ENCODE data around the gene SLC7A7.
"Not testable (repeated sequence)": the region's sequence is repeated elsewhere in the genome, so short reads cannot be mapped to it uniquely, and the experiment has no call there.

The SLC7A7 gene

DNA sequence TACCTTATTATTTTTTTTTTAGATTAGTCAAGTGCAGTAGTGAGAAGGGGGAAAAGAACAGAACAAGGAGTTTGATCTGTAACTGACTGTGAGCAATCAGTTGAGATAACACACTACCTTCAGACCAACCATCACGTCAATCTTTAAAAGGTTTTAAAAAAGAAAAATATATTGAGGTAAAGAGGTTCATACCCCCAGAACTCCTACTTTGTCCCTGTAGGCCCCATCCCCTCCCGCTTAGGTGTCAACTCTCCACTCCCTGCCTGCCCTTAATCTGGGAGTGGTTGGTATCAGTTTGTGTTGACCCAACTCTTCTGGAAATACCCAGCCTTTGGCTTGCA is 37.3 kb upstream of the SLC7A7 start:
- no peak overlapping the region for H3K27ac ChIP-seq

DNA sequence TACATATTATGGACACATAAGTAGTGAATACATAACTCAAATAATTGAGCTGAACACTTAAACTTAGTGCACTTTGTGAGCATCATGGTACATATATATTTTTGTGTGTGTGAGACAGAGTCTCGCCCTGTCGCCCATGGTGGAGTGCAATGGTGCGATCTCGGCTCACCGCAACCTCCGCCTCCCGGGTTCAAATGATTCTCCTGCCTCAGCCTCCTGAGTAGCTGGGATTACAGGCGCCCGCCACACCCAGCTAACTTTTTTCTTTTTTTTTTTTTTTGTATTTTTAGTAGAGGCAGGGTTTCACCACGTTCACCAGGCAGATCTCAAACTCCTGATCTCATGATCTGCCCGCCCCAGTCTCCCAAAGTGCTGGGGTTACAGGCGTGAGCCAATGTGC is 36.9 kb upstream of the SLC7A7 start:
- H3K27ac ChIP-seq, result not testable (repeated sequence)

More for the DNA sequence above, 37.3 kb upstream of the SLC7A7 start:
- TF ChIP-seq CTCF (conservative IDR thresholded peaks at IDR 0.05), result no peak
- TF ChIP-seq ZFX (IDR thresholded peaks at IDR 0.05), result no peak

GRCh38 chr14:22850944-22851764 is 35.9 kb upstream of the SLC7A7 start:
- no peak overlapping the region for H3K27ac ChIP-seq
- TF ChIP-seq CTCF (conservative IDR thresholded peaks at IDR 0.05) (no peak), ZFX (IDR thresholded peaks at IDR 0.05) (no peak)

DNA sequence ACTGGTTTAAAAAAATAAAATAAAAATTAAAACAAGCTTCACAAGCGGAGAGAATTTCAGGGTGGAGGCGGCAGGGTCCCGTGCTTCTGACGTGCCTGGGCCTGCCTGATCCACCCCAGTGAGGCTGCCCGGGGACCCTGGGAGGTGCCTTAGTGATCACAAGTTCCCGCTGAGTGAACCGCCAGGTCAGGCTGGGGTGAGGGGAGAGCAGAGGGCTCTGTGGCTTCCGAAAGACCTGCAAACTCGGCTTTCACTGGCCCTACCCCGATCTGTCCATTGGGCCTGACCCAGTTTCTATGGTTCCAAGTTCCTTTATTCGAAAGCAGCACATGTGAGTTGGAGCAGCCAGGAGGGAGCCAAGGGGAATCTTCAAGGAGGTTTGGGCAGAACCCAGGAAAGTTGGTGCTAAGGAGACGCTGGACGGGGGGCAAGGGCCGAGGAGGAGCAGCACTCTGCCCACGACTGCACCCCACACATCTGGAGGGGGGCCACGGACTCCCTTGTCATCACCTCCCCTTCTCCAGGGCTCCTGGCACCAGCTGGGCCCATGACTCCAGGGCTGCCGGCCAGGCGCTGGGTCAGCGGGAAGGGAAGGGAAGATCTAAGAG is 34.1 kb upstream of the SLC7A7 start:
- TF ChIP-seq ZFX (IDR thresholded peaks at IDR 0.05) (no peak), CTCF (conservative IDR thresholded peaks at IDR 0.05) (no peak)
- H3K27ac ChIP-seq, result no peak overlapping the region

GRCh38 chr14:22848351-22849164 is 33.3 kb upstream of the SLC7A7 start:
- no peak overlapping the region for H3K27ac ChIP-seq
- TF ChIP-seq ZFX (IDR thresholded peaks at IDR 0.05) (no peak), CTCF (conservative IDR thresholded peaks at IDR 0.05) (no peak)

DNA sequence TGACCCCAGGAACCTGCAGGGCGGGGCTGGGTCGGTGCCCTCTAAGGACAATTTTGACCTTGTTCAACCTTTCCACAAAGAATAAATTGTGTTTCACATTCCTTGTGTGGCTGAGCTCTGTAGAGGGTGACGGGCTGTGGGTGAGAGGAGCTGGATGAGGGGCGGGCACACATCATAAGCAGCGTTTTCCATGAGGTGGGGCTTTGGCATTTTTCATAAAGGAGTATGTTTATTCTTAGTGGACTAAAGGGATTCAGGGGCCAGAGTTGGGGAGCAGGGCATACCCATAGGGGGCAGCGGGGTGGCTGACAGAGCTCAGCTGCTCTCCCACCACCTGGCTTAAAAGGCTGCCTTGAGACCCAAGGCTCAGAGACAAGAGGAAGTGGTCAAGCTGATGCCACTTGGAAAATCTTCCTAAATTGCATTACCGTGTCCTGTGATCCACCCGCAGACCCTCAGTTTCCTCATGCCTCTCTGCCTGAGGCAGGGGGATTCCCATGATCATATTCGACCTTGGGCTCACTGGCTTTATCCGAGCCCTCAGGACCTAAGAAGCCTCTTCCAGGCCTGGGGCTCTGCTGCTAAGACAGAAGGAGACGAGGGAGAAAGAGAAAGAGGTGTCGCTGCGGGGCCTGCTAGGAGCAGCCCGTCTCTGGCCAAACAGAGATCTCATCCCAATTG is 32.6 kb upstream of the SLC7A7 start:
- H3K27ac ChIP-seq, result no peak overlapping the region
- TF ChIP-seq ZFX (IDR thresholded peaks at IDR 0.05) (no peak), CTCF (conservative IDR thresholded peaks at IDR 0.05) (no peak)

DNA sequence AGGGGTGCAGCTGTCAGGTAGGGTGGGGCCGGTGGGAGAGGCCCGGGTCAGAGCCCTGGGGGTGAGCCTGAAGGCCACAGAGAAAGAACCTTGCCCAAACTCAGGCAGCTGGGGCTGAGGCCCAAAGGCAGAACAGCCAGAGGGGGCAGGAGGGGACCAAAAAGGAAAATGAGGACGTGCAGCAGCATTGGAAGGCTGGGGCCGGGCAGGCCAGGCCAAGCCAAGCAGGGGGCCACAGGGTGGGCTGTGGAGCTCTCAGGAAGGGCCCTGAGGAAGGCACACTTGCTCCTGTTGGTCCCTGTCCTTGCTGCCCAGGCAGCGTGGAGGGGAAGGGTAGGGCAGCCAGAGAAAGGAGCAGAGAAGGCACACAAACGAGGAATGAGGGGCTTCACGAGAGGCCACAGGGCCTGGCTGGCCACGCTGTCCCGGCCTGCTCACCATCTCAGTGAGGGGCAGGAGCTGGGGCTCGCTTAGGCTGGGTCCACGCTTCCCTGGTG is 31.6 kb upstream of the SLC7A7 start:
- no peak overlapping the region for H3K27ac ChIP-seq
- no peak for TF ChIP-seq ZFX (IDR thresholded peaks at IDR 0.05)
- no peak for TF ChIP-seq CTCF (conservative IDR thresholded peaks at IDR 0.05)
